ENCODE results near the gene AKNA.

The AKNA gene

DNA sequence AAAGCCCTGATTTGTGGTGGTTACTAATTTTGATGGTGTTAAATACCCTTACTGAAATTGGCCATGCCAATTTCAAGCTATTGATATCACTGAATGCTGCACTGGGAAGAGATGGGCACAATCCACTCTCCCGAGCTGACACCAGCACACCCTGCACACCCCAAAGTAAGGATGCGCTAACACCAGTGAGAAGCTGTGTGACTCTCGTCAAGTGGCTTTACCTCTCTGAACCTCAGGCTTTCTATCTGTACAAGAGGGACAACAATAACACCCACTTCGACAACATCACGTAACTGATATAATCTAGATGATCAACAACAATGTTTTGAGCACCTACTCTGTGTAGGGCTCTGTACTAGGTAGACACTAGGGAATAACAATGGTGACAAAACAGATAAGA is 8.0 kb upstream of the AKNA start:
- DNase-seq, result no peak

- no peak for DNase-seq
Observed at GRCh38 chr9:114395334-114395617, 7.5 kb upstream of the AKNA start.

DNA sequence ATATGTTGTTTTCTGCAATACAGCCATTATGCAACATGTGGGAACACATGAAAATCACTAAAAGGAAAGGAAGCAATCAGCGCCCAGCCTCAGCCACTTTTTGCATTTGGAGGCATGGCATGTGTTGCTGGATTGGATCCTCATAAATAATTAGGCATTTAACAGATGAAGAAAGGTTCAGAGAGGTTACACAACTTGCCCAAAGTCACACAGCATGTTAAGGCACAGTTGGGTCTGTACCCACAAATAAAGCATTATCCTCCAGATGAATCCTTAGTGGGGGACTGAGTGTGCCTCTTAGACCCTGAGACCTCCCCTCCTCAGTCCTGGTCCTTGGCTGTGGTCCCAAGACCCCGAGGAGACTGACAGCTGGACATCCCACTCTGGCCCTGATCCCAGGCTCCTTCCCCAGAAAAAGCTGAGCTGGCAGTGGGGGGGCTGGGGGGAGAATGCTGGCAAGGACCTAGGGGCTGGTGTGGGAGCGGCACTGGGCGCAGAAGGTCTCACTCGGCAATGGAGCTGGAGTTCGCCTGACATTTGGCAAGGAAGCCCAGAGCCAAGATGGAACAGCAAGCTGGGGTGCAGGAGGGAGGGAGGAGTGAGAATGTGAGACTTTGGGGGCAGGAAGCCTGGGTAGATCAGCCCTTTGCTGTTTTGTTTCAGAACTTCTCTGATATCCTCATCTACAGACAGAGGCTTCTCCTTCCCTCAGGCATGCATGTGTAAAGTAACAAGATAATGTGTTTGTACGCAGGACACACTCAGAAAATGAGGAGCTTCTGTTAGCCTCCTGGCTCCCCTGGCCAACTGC is 6.9 kb upstream of the AKNA start:
- no peak for DNase-seq

DNA sequence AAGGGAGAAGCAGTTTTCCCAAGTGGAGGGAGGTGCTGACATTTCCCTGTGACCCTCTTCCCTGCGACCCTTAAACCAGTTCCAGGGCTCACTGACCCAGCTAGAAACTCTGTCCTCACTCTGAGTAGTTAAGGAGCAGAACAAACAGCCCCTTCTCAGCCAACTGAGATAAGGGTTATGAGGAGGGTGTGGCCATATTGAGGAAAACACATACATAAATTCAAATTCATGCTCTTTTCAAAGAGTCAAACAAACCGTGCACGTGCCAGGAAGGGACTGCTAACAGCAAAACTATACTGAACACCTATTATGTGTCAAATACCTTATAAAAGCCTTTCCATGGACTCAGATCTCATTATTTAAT is 4.9 kb upstream of the AKNA start:
- DNase-seq, result no peak

DNA sequence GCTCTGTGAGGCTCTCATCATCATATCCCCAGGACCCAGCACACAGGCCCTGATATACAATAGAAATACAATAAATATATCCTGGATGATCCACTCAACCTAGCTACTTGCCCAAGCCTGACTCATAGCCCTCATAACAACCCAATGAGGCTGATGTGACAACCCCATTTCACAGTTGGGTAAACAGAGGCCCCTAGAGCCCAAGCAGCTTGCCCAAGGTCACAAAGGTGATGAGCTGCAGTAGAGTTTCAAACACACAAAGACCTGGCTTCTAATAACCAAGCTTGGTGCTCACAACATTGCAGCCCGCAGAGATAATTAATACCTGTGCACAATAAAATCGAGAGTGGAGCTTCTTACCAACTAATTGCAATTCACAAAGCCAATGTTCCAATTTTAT is 3.2 kb upstream of the AKNA start:
- DNase-seq, result no peak

DNA sequence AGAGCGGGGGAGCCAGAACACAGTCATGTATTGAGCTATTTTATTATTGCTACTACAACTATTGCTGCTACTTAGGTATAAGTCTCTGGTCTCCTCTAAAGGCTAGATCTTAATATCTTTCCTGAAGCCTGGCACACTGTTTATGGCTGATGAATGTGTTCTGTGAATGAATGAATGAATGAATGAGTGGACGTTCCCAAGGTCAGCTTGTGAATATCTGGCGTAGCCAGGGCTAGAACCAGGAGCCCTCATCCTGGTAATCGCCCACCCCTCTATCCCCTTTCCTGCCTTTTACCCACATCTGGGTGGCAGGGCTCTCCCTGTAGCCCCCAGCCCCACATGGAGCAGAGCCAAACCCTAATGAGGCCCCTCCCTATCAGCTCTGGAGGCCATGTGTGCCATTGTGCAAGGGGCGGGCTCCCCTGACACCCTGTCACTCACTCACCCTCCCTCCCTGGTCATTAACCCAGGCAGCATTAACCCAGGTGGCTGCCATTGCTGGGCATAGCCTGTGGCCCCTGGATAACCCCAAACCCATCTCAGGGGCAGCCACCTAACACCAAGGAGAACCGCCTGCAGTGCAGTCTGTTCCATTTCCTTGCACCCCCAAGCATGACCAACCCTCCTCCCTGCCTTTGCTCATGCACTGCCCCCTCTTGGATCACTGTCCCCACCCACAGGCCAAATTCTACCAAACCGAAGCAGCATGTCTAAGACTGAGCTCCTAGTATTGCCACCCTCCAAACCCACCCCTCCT is 2.0 kb upstream of the AKNA start:
- no peak for DNase-seq

- DNase-seq, result no peak
Observed at GRCh38 chr9:114388764-114389375, 1.1 kb upstream of the AKNA start.

DNA sequence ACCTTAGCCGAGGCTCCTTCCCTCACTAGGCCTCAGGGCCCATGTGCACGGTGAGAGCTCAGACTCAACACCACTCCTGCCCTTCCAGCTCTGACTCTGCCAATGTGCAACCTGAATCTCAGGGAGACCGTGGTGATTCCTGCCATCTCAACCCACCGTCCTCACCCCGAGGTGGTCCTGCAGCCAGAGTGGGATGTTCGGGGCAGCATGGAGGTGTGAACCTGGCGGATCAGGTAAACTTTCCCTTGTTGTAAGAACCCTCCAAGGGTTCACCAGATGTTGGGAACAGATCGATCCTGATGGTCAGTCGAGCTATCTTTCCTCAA is 538 bp upstream of the AKNA start:
- no peak for DNase-seq

- DNase-seq, result no peak
Observed at GRCh38 chr9:114386886-114387679, 699 bp downstream of the AKNA start.

GRCh38 chr9:114386361-114386885 is 1.4 kb downstream of the AKNA start:
- DNase-seq, result no peak

- no peak for DNase-seq
Observed at GRCh38 chr9:114385397-114386181, 2.2 kb downstream of the AKNA start.

- DNase-seq, result no peak
Observed at GRCh38 chr9:114384836-114385396, 2.9 kb downstream of the AKNA start.

DNA sequence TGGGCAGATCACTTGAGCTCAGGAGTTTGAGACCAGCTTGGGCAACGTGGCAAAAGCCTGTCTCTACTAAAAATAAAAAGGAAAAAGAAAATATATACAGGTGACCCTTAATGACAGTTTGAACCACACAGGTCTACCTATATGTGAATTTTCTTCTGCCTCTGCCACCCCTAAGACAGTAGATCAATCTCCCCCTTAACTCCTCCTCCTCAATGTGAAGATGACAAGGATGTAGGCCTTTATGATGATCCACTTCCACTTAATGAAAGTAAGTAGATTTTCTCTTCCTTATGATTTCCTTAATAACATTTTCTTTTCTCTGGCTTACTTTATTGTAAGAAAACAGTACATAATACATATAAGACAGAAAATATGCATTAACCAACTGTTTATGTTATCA is 3.4 kb downstream of the AKNA start:
- DNase-seq, result no peak

- no peak for DNase-seq
Observed at GRCh38 chr9:114383521-114384231, 4.1 kb downstream of the AKNA start.

- DNase-seq, result no peak
Observed at GRCh38 chr9:114382699-114383520, 4.9 kb downstream of the AKNA start.

GRCh38 chr9:114378883-114379282 is 8.9 kb downstream of the AKNA start:
- DNase-seq, result no peak

GRCh38 chr9:114378016-114378415 is 9.8 kb downstream of the AKNA start:
- no peak for DNase-seq

DNA sequence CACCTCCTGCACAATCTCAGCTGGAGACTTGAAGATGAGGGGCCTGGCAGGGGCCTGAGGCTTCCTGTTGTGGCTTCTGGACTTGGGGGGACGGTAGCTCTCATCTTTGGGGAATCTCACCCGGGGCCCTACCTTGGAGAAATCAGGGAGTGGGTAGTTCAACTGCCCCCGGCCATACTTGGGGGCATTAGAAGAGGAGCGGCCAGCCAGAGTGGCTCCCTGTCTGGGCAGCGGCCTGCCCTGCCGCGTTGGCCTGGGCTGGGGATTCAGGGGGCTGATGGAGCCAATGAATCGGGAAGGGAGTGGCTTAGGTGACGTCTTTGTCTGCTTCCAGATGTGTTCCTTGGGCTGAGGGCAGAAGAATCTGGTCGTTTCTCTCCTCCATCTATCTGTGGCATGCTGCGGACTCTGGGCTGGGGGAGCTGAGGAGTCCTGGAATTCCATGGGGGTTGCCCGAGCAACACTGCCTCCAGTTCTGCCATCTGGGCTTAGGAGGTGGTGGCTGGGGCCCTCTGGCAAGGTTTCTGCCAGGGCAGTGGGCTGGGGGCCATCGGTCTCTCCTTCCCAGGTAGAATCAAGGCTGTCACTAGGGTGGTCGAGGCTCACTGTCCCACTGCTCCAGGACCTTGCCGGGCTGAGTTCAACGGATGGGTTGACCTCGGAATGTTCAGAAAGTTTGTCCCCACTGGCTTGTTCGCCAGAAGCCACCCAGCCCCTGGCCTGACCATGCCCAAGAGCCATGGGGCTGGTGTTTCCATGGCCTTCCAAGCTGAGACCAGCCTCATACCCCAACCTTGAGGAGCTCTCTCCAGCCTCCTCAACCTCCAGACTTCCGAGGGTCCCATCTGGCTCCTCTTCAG is 11.0 kb downstream of the AKNA start:
- DNase-seq, result no peak

- no peak for DNase-seq
Observed at GRCh38 chr9:114375386-114376175, 12.2 kb downstream of the AKNA start.
